ENCODE measurements around the gene CXCL16. TPM values are rescaled to one million over a fixed set of nuclear protein-coding genes. Genes with fewer than 3 reads are reported as not detected.
A peak's percentile ranks its signal among the peaks of the same experiment; 100 is the strongest.

Gene CXCL16
- polyA plus RNA-seq, 2 of the 4 experiments (the other 2 are of a cell fraction) = 10.1 to 13.8 TPM

- WGBS (ENCODE audit: missing lambda C conversion rate) = 90% methylated on average over 9 of the region's 9 CpGs
- FAIRE-seq (no peak), ATAC-seq (no peak), DNase-seq (ENCODE audit: low read depth in 1 of 2, low spot score in 1 of 2) (no peak)
- Histone ChIP-seq H3K27ac (no peak overlapping the region), H3K4me1 (peaks cover 11% of the 10 kb centered on the region), H3K4me2 (no peak overlapping the region), H3K4me3 (no peak overlapping the region), H3K9me3 (no peaks in the 10 kb centered on the region)
- TF ChIP-seq ZC3H11A (IDR thresholded peaks at IDR 0.05) (no peak), HEYL (CRISPR knock-in tag; IDR thresholded peaks at IDR 0.05) (no peak), CHD2 (IDR thresholded peaks at IDR 0.05; ENCODE audit: low read length, partially characterized antibody) (no peak), CTCF (IDR thresholded peaks at IDR 0.05) (no peak), HES2 (IDR thresholded peaks at IDR 0.05) (no peak), TP53 (CRISPR knock-in tag; IDR thresholded peaks at IDR 0.05) (no peak), ESRRA (IDR thresholded peaks at IDR 0.05; ENCODE audit: borderline replicate concordance, low read length) (no peak), CHD4 (IDR thresholded peaks at IDR 0.05; ENCODE audit: borderline replicate concordance) (no peak), FOSB (CRISPR knock-in tag; IDR thresholded peaks at IDR 0.05) (no peak), USF2 (IDR thresholded peaks at IDR 0.05) (no peak), CBX8 (IDR thresholded peaks at IDR 0.05) (no peak), REST (IDR thresholded peaks at IDR 0.05) (no peak), NPAS2 (CRISPR knock-in tag; IDR thresholded peaks at IDR 0.05; ENCODE audit: borderline replicate concordance) (no peak)
- ChIA-PET POLR2A (no interaction called here), CTCF (interaction anchor here (1.2 to 1.5 kb wide), 2 partner anchors 24 to 35 kb away, joined by 4 to 7 read pairs; no protein-coding TSS in a partner anchor)
Observed at GRCh38 chr17:4766723-4767122, 27.0 kb upstream of the CXCL16 start.

GRCh38 chr17:4766201-4766600 is 26.5 kb upstream of the CXCL16 start:
- ChIA-PET CTCF (interaction anchor here (1.2 to 1.5 kb wide), 2 partner anchors 24 to 34 kb away, joined by 4 to 7 read pairs; no protein-coding TSS in a partner anchor), POLR2A (no interaction called here)
- ATAC-seq (no peak), DNase-seq (ENCODE audit: low read depth in 1 of 2, low spot score in 1 of 2) (no peak), FAIRE-seq (no peak)
- Histone ChIP-seq H3K27ac (no peak overlapping the region), H3K4me1 (peaks cover 6% of the 10 kb centered on the region; the same call in 2 of the 3 replicates), H3K4me3 (no peak overlapping the region), H3K4me2 (no peak overlapping the region), H3K9me3 (no peaks in the 10 kb centered on the region)
- TF ChIP-seq E2F6 (IDR thresholded peaks at IDR 0.05; ENCODE audit: borderline replicate concordance, low read depth) = no peak
- 88% methylated on average over 3 of the region's 3 CpGs for WGBS (ENCODE audit: missing lambda C conversion rate)

- Histone ChIP-seq H3K4me1 (peaks cover 1% of the 10 kb centered on the region; the same call in 2 of the 3 replicates), H3K4me2 (no peak overlapping the region), H3K9me3 (no peaks in the 10 kb centered on the region), H3K27ac (no peak overlapping the region), H3K4me3 (no peak overlapping the region)
- TF ChIP-seq MAX (IDR thresholded peaks at IDR 0.05) = no peak
- DNase-seq (ENCODE audit: low read depth in 1 of 2, low spot score in 1 of 2) (no peak), FAIRE-seq (no peak), ATAC-seq (peak; percentile 30 to 38; a peak in 4 of 6 replicates)
- ChIA-PET POLR2A (no interaction called here), CTCF (interaction anchor here (0.9 to 2.7 kb wide), 5 partner anchors 9 to 25 kb away, joined by 3 to 14 read pairs (median 4); no protein-coding TSS in a partner anchor)
- 40% methylated on average over 3 of the region's 3 CpGs for WGBS (ENCODE audit: missing lambda C conversion rate)
Observed at GRCh38 chr17:4764595-4764994, 24.9 kb upstream of the CXCL16 start.
